ENCODE data around the gene DCAF15.

DNA sequence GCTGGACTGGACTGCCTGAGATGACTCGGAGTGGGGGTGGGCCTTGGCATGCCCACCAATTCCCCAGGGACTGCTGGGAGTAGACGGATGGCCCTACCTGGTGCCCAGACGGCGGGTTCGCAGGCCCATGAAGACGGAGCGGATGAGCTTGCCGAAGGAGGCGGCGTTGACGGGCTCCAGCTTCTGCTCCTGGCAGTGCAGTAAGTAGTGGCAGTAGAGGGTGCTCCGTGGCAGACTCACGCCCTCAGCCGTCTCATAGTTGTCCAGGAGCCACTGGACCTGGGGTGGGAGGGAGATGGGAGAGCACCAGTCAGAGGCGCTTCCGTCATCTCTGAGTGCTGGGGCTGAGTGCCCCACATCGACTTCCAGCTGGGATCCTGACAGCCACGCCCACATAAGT is 17.6 kb downstream of the DCAF15 start:
- TF ChIP-seq YY1 (IDR thresholded peaks at IDR 0.05; ENCODE audit: insufficient read depth, insufficient read length) (no peak), ZNF274 (IDR thresholded peaks at IDR 0.05; ENCODE audit: low read depth, low read length) (no peak), SUZ12 (IDR thresholded peaks at IDR 0.05; ENCODE audit: extremely low read depth, insufficient read depth, insufficient read length) (no peak)

Measured in NT2/D1 (cell line).